K562 (cell line): ENCODE results near the gene ATG13. TPM values are rescaled to one million over a fixed set of nuclear protein-coding genes. Genes with fewer than 3 reads are reported as not detected.

Experiments used
- ATAC-seq: fragments of 200-7000 bp; cut with Tn5 transposase; 3 replicates; pipeline ENCODE4 v1.9.1; 2020; ENCODE audit warnings: moderate library complexity
- BruUV-seq: library from RNA; stranded (reverse); fragments of 400-500 nt; replicated peaks from 2 replicates; lab custom pipeline; 2021; lab: Mats Ljungman, UMichigan
- CTCF ChIA-PET: fragments of 300-600 bp; formaldehyde crosslinking; extraction: SDS; loops from one replicate; lab custom pipeline; 2021; ENCODE audit warnings: low intra/inter-chr PET ratio; lab: Yijun Ruan, JAX
- POLR2A ChIA-PET: fragments of 300-600, 350-650 bp; sonication (Branson Sonifier 250); formaldehyde crosslinking; extraction: SDS; loops from one replicate; lab custom pipeline; 2021; ENCODE audit warnings: antibody characterized with exemption, inconsistent platforms; lab: Yijun Ruan, JAX
- DNase-seq, 4 experiments: peaks; one replicate each; pipeline versions ENCODE4 v3.0.0 to v3.0.0-alpha.2; 2011 to 2018; ENCODE audit warnings: low spot score in 3 of 4, mixed read lengths in 3 of 4; ENCODE audit errors: extremely low read depth in 1 of 4
- FAIRE-seq: peaks from 2 replicates; lab custom pipeline; 2011; peaks lifted over from hg19 to GRCh38; lab: Jason Lieb, UNC
- H2AFZ ChIP-seq: 2 replicates; pipeline ENCODE4 v1.6.0; 2011; ENCODE audit warnings: low read depth, low read length, control low read depth, inconsistent platforms
- H3K27ac ChIP-seq: fragments of 200-600 bp; 3 replicates; pipeline ENCODE4 v1.8.0; 2011; ENCODE audit warnings: low read depth, mild to moderate bottlenecking, control low read depth, inconsistent platforms, low read length, moderate library complexity, mixed read lengths; ENCODE audit errors: extremely low read depth
- H3K27me3 ChIP-seq, 2 experiments: fragments of 300-600 bp in 1 of 2; 2 replicates in 1 of 2; 3 replicates in 1 of 2; pipeline versions ENCODE4 v1.6.0 to v1.8.0; 2011; ENCODE audit warnings: inconsistent platforms in 2 of 2, low read length in 2 of 2, mild to moderate bottlenecking in 1 of 2, mixed read lengths in 1 of 2, moderate library complexity in 1 of 2; ENCODE audit not compliant: control insufficient read depth in 2 of 2, insufficient read depth in 2 of 2
- H3K36me3 ChIP-seq: fragments of 300-600 bp; 3 replicates; pipeline ENCODE4 v1.8.0; 2011; ENCODE audit warnings: mild to moderate bottlenecking, low read length, inconsistent platforms; ENCODE audit not compliant: control insufficient read depth, insufficient read depth
- H3K4me1 ChIP-seq, 2 experiments: fragments of 200-600 bp in 1 of 2; replicated peaks in 1 of 2; 2 replicates in 1 of 2; 3 replicates in 1 of 2; pipeline versions ENCODE4 v1.5.1 to v1.8.0; 2011; ENCODE audit warnings: inconsistent platforms in 2 of 2, low read length in 2 of 2, mild to moderate bottlenecking in 1 of 2, mixed read lengths in 1 of 2, moderate library complexity in 1 of 2; ENCODE audit not compliant: control insufficient read depth in 2 of 2, insufficient read depth in 2 of 2
- H3K4me2 ChIP-seq: 2 replicates; pipeline ENCODE4 v1.6.1; 2011; ENCODE audit warnings: low read length, control low read depth, inconsistent platforms, mixed read lengths; ENCODE audit not compliant: insufficient read depth
- H3K4me3 ChIP-seq: fragments of 200-600 bp; sonication (generic), shearing (Covaris generic); 2 replicates; pipeline ENCODE4 v1.5.1; 2016; ENCODE audit warnings: control low read depth, inconsistent platforms
- H3K79me2 ChIP-seq: fragments of 200-600 bp; 3 replicates; pipeline ENCODE4 v1.8.0; 2011; ENCODE audit warnings: low read length, inconsistent platforms; ENCODE audit not compliant: control insufficient read depth, insufficient read depth
- H3K9ac ChIP-seq, 2 experiments: 2 replicates each; pipeline versions ENCODE4 v1.6.0 to v1.6.1; 2011; ENCODE audit warnings: low read depth in 2 of 2, low read length in 2 of 2, control low read depth in 1 of 2, inconsistent platforms in 1 of 2, mild to moderate bottlenecking in 1 of 2, mixed read lengths in 1 of 2; ENCODE audit not compliant: insufficient read depth in 1 of 2
- H3K9me1 ChIP-seq: one replicate; pipeline ENCODE4 v1.6.0; 2011; ENCODE audit warnings: inconsistent platforms, mild to moderate bottlenecking, low read length, moderate library complexity; ENCODE audit not compliant: control insufficient read depth, insufficient read depth
- H3K9me3 ChIP-seq: replicated peaks from 2 replicates; pipeline ENCODE4 v1.5.1; 2011; ENCODE audit warnings: low read depth, low read length, inconsistent platforms; ENCODE audit not compliant: control insufficient read depth, insufficient read depth
- H4K20me1 ChIP-seq: replicated peaks from 2 replicates; pipeline ENCODE4 v1.6.1; 2011; ENCODE audit warnings: low read length, inconsistent platforms, mixed read lengths; ENCODE audit not compliant: control insufficient read depth, insufficient read depth
- HDAC1 ChIP-seq, 2 experiments: fragments of 450-650 bp; IDR thresholded peaks; 2 replicates each; pipeline ENCODE4 v1.6.1; 2016 to 2017; ENCODE audit warnings: inconsistent platforms in 1 of 2, mild to moderate bottlenecking in 1 of 2, moderate library complexity in 1 of 2
- HMG20B ChIP-seq: fragments of 250-450 bp; sonication (Bioruptor Pico); IDR thresholded peaks from 2 replicates; pipeline ENCODE4 v1.5.0; 2021; ENCODE audit warnings: mild to moderate bottlenecking
- IFI16 ChIP-seq: fragments of 250-450 bp; sonication (Bioruptor Pico); IDR thresholded peaks from 2 replicates; pipeline ENCODE4 v2.1.2; 2022; ENCODE audit warnings: mild to moderate bottlenecking, inconsistent platforms
- MED1 ChIP-seq: sonication (generic); formaldehyde crosslinking; IDR thresholded peaks from 2 replicates; pipeline ENCODE4 v1.8.1; 2023; ENCODE audit warnings: missing genetic modification reagents, borderline replicate concordance
- MYBL2 ChIP-seq, 2 experiments: fragments of 450-650 bp in 1 of 2; sonication (generic) in 1 of 2; formaldehyde crosslinking in 1 of 2; IDR thresholded peaks; 2 replicates each; pipeline versions ENCODE4 v1.6.1 to v1.8.1; 2017 to 2022; ENCODE audit warnings: borderline replicate concordance in 1 of 2, inconsistent platforms in 1 of 2, low read depth in 1 of 2, mild to moderate bottlenecking in 1 of 2, missing genetic modification reagents in 1 of 2, moderate library complexity in 1 of 2
- RB1 ChIP-seq: fragments of 450-650 bp; IDR thresholded peaks from 2 replicates; pipeline ENCODE4 v1.6.1; 2017; ENCODE audit warnings: low read depth, mild to moderate bottlenecking
- SAFB ChIP-seq: fragments of 200-400 bp; formaldehyde crosslinking; IDR thresholded peaks from 2 replicates; pipeline ENCODE4 v1.6.1; 2017; ENCODE audit warnings: low read depth, low read length, borderline replicate concordance
- SNIP1 ChIP-seq: fragments of 450-650 bp; IDR thresholded peaks from 2 replicates; pipeline ENCODE4 v1.7.1; 2017; ENCODE audit warnings: low read depth, mild to moderate bottlenecking
- TCF7 ChIP-seq: sonication (generic); IDR thresholded peaks from 2 replicates; pipeline ENCODE4 v1.6.1; 2016; ENCODE audit warnings: antibody characterized with exemption, borderline replicate concordance
- TGIF2 ChIP-seq: sonication (generic); formaldehyde crosslinking; IDR thresholded peaks from 2 replicates; pipeline ENCODE4 v1.8.1; 2022; ENCODE audit warnings: mild to moderate bottlenecking, missing genetic modification reagents, moderate library complexity
- ZFX ChIP-seq: sonication (generic); formaldehyde crosslinking; IDR thresholded peaks from 2 replicates; pipeline ENCODE4 v1.8.0; 2022; ENCODE audit warnings: mild to moderate bottlenecking, missing genetic modification reagents, moderate library complexity
- ZNF12 ChIP-seq: sonication (generic); formaldehyde crosslinking; IDR thresholded peaks from 2 replicates; pipeline ENCODE4 v1.4.0; 2020; ENCODE audit warnings: mild to moderate bottlenecking, missing genetic modification reagents
- ZNF143 ChIP-seq: sonication (generic); formaldehyde crosslinking; IDR thresholded peaks from 2 replicates; pipeline ENCODE4 v1.9.0; 2022; ENCODE audit warnings: mild to moderate bottlenecking, missing genetic modification reagents
- ZNF583 ChIP-seq: fragments of 250-450 bp; sonication (Bioruptor Pico); IDR thresholded peaks from 2 replicates; pipeline ENCODE4 v1.4.0; 2020
- ZNF584 ChIP-seq: fragments of 200-800 bp; sonication (Bioruptor generic); IDR thresholded peaks from 2 replicates; pipeline ENCODE4 v1.6.1; 2016; ENCODE audit warnings: low read depth, mild to moderate bottlenecking, missing genetic modification characterization, missing compliant biosample characterization
- ZNF589 ChIP-seq: fragments of 200-800 bp; sonication (Bioruptor generic); IDR thresholded peaks from 2 replicates; pipeline ENCODE4 v1.6.1; 2016; ENCODE audit warnings: low read depth, missing genetic modification characterization, missing compliant biosample characterization
- WGBS: fragments of 100-300 bp; shearing (Covaris generic); methylation state at CpG from one replicate; pipeline ENCODE4 v1.1.6; 2016; ENCODE audit warnings: low coverage, mixed read lengths; ENCODE audit not compliant: insufficient coverage; ENCODE audit errors: missing lambda C conversion rate; 5-methylcytosine and 5-hydroxymethylcytosine counted together
- in situ Hi-C: fragments of 300-500 bp; cut with MboI; formaldehyde crosslinking; loops from 4 replicates; pipeline ENCODE4 v1.15.0; 2018; ENCODE audit warnings: inconsistent platforms, mixed read lengths
- intact Hi-C: fragments of 100-400 bp; cut with micrococcal nuclease; formaldehyde crosslinking; loops from 2 replicates; pipeline ENCODE4 v1.14.2; 2022
- polyA plus RNA-seq, 8 experiments: library from polyadenylated mRNA; depleted of rRNA in 4 of 8; stranded (reverse) in 5 of 8; unstranded in 3 of 8; fragments of >200 nt; fragmentation: Nextera tagmentation in 2 of 8; fragmentation: Illumina TruSeq in 1 of 8; extraction: Ambion mirVana in 2 of 8; extraction: Trizol in 1 of 8; gene quantifications; 2 replicates each; pipeline versions ENCODE4 v1.2.1 to v1.2.3, GENCODE V29; 2011 to 2014; ENCODE audit warnings: inconsistent platforms in 1 of 8, missing spikeins in 1 of 8
- total RNA-seq, 7 experiments: library from RNA; depleted of rRNA in 6 of 7; stranded (reverse); fragments of >200 nt in 6 of 7; fragmentation: Illumina TruSeq in 2 of 7; extraction: Trizol in 2 of 7; gene quantifications; 2 replicates each; pipeline versions ENCODE4 v1.2.1 to v1.2.3, GENCODE V29; 2011 to 2021; ENCODE audit warnings: low replicate concordance in 1 of 7
- TF ChIP-seq, protein P1 (sequence below): IDR thresholded peaks from 2 replicates; pipeline ENCODE4 v1.6.1; 2012; ENCODE audit warnings: low read depth, low read length, improper control_type of control experiment, borderline replicate concordance
- TF ChIP-seq, protein P2 (sequence below), 2 experiments: fragments of 450-650 bp in 1 of 2; sonication (generic) in 1 of 2; formaldehyde crosslinking in 1 of 2; IDR thresholded peaks in 1 of 2; conservative IDR thresholded peaks in 1 of 2; 2 replicates each; pipeline versions ENCODE4 v1.6.1 to v1.8.1; 2016 to 2023; ENCODE audit warnings: mild to moderate bottlenecking in 2 of 2, moderate library complexity in 2 of 2, inconsistent platforms in 1 of 2, missing genetic modification reagents in 1 of 2

ATG13 gene
- total and polyA plus RNA-seq, 9 of the 15 experiments (the other 6 are each of a cell fraction or from before 2014, with no cell fraction given) = 13.1 to 61.5 (median 36.5) TPM

DNA sequence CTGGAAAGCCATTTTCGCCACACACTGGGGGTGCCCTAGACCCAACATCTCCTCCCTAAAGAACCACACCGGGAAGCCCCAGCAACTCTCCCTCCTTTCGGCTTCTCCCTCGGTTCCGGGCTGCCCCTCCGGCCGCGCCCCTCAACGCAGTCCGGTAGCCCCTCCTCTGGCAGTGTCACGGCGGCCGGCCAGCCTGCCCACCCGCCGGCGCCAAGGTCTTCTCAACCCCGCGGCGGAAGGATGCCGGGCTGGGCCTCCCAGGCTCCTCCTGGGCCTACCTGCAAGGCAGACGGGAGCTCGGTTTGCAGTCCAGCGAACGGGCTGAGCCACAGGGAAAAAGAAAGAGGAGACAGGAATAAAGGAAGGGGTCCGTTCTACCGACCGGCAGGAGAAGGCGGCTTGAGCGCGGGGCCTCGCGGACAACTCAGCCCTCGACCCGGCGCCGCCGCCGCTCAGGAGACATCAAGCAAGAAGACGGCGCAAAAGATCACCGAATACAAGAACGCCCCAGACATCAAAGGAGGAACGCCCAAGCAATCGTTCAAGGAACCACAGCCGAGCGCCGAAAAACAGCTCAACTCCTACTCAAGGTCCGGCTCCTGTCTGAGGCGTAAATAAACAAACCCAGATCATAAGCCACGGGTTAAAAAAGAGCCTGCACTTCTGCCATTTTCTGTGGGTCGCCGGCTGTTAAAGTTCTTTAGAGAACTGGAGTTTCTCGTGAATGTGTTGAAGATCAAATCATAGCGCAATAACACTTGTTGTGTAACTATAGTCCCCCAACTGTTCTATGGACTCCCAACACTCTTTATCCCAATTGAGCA lies 23.6 kb upstream of the ATG13 start, which contains the start of gene AMBRA1:
Gene AMBRA1, minus strand, starts transcription at position 474 of the 824 bp plus-strand sequence. CDS start 45,643 bp downstream, outside the sequence.
- Histone ChIP-seq H3K4me2 (peak within 1 kb of the TSS; percentile 98), H4K20me1 (0 out of 2 replicates have a peak, but pooled peaks cover 6% of the 10 kb centered on the region), H3K9ac (peak within 1 kb of the TSS; percentile 86 to 93), H3K79me2 (peaks cover 50% of the 10 kb centered on the region), H3K27me3 (no peaks in the 10 kb centered on the region), H3K9me1 (no peaks in the 10 kb centered on the region), H3K4me3 (peak within 1 kb of the TSS; percentile 97), H3K27ac (peak within 1 kb of the TSS; percentile 78), H2AFZ (peak within 1 kb of the TSS; percentile 97), H3K9me3 (no peaks in the 10 kb centered on the region), H3K4me1 (peaks cover 25 to 38% of the 10 kb centered on the region in 2 experiments), H3K36me3 (peaks cover 3% of the 10 kb centered on the region; the same call in 1 of the 3 replicates)
- in situ Hi-C loops (no loop called here), intact Hi-C loops (loop anchor here (5.0 kb wide), 2 partner anchors 36 to 51 kb away; no protein-coding TSS in a partner anchor)
- FAIRE-seq = peak; percentile 90
- peak; percentile 76 to 96 (median 82) for DNase-seq
- no TSS peak for BruUV-seq
- peak; percentile 86 for ATAC-seq
- 2% methylated on average over 51 of the region's 54 CpGs for WGBS
- ChIA-PET POLR2A (interaction anchor here (0.6 to 2.0 kb wide), 12 partner anchors 9 to 1646 kb away, joined by 3 to 21 read pairs (median 4); partner anchors contain the start of gene ATG13), CTCF (no interaction called here)
- TF ChIP-seq, protein P1, sequence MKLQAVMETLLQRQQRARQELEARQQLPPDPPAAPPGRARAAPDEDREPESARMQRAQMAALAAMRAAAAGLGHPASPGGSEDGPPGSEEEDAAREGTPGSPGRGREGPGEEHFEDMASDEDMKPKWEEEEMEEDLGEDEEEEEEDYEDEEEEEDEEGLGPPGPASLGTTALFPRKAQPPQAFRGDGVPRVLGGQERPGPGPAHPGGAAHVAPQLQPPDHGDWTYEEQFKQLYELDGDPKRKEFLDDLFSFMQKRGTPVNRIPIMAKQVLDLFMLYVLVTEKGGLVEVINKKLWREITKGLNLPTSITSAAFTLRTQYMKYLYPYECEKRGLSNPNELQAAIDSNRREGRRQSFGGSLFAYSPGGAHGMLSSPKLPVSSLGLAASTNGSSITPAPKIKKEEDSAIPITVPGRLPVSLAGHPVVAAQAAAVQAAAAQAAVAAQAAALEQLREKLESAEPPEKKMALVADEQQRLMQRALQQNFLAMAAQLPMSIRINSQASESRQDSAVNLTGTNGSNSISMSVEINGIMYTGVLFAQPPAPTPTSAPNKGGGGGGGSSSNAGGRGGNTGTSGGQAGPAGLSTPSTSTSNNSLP = 0 out of 2 replicates have a peak, but pooled peaks have one; percentile 77
- TF ChIP-seq ZNF12 (CRISPR knock-in tag) (no peak), HMG20B (CRISPR knock-in tag) (no peak), SNIP1 (no peak), ZFX (peak; percentile 99), IFI16 (CRISPR knock-in tag) (no peak), MYBL2 (IDR thresholded peaks at IDR 0.05; ENCODE audit: low read depth) (no peak), MYBL2 (CRISPR knock-in tag; IDR thresholded peaks at IDR 0.05; ENCODE audit: borderline replicate concordance) (no peak), TGIF2 (CRISPR knock-in tag) (no peak), ZNF584 (CRISPR knock-in tag) (no peak), ZNF143 (CRISPR knock-in tag) (no peak), ZNF583 (CRISPR knock-in tag) (no peak), ZNF589 (CRISPR knock-in tag) (peak; percentile 0; the same call in 1 of the 2 replicates), MED1 (CRISPR knock-in tag) (no peak), HDAC1 (IDR thresholded peaks at IDR 0.05) (peak in 1 of 2 experiments; percentile 82; a peak in 2 of 4 replicates), SAFB (no peak), TCF7 (peak; percentile 78; the same call in 1 of the 2 replicates), RB1 (no peak; the same call in 1 of the 2 replicates)
- TF ChIP-seq, protein P2, sequence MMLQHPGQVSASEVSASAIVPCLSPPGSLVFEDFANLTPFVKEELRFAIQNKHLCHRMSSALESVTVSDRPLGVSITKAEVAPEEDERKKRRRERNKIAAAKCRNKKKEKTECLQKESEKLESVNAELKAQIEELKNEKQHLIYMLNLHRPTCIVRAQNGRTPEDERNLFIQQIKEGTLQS (IDR thresholded peaks at IDR 0.05) = no peak
- TF ChIP-seq, protein P2 (CRISPR knock-in tag; conservative IDR thresholded peaks at IDR 0.05) = peak; percentile 45; the same call in 1 of the 2 replicates
